GM23338 (cell line): ENCODE measurements around the gene KCND2. TPM values are rescaled to one million over a fixed set of nuclear protein-coding genes. Genes with fewer than 3 reads are reported as not detected.

ENCODE experiments used
- ATAC-seq: fragments of 200-7000 bp; cut with Tn5 transposase; 3 replicates; pipeline ENCODE4 v1.9.1; 2020
- DNase-seq: peaks from one replicate; pipeline ENCODE4 v3.0.0-alpha.2; 2015; ENCODE audit warnings: low spot score
- H2AFZ ChIP-seq: fragments of 200-600 bp; sonication (generic); 2 replicates; pipeline ENCODE4 v1.8.0; 2016; ENCODE audit warnings: antibody characterized with exemption, mild to moderate bottlenecking, moderate library complexity
- H3F3A ChIP-seq: fragments of 200-600 bp; sonication (generic); replicated peaks from 2 replicates; pipeline ENCODE4 v1.8.0; 2017; ENCODE audit warnings: antibody characterized with exemption, mixed run types, low read depth
- H3K27ac ChIP-seq: fragments of 200-600 bp; sonication (generic); 2 replicates; pipeline ENCODE4 v1.6.1; 2016; ENCODE audit warnings: low read depth
- H3K27me3 ChIP-seq: fragments of 200-600 bp; sonication (generic); 2 replicates; pipeline ENCODE4 v1.8.0; 2016; ENCODE audit warnings: mild to moderate bottlenecking, mixed run types, moderate library complexity; ENCODE audit not compliant: insufficient read depth
- H3K36me3 ChIP-seq: fragments of 200-600 bp; sonication (generic); 2 replicates; pipeline ENCODE4 v1.8.0; 2016; ENCODE audit warnings: mild to moderate bottlenecking; ENCODE audit not compliant: insufficient read depth
- H3K4me1 ChIP-seq: fragments of 200-600 bp; sonication (generic); 2 replicates; pipeline ENCODE4 v1.8.0; 2016; ENCODE audit warnings: mild to moderate bottlenecking, moderate library complexity; ENCODE audit not compliant: insufficient read depth
- H3K4me2 ChIP-seq: fragments of 200-600 bp; sonication (generic); 2 replicates; pipeline ENCODE4 v1.7.1; 2017; ENCODE audit warnings: mixed run types
- H3K4me3 ChIP-seq: fragments of 200-600 bp; sonication (generic); 2 replicates; pipeline ENCODE4 v1.6.1; 2016; ENCODE audit warnings: mixed run types
- H3K79me2 ChIP-seq: fragments of 200-600 bp; sonication (generic); replicated peaks from 2 replicates; pipeline ENCODE4 v1.8.0; 2017; ENCODE audit warnings: mild to moderate bottlenecking; ENCODE audit not compliant: insufficient read depth
- H3K9me2 ChIP-seq: fragments of 200-600 bp; sonication (generic); 2 replicates; pipeline ENCODE4 v1.8.0; 2017; ENCODE audit not compliant: insufficient read depth
- H4K20me1 ChIP-seq: fragments of 200-600 bp; sonication (generic); replicated peaks from 2 replicates; pipeline ENCODE4 v1.8.0; 2017; ENCODE audit warnings: mild to moderate bottlenecking; ENCODE audit not compliant: insufficient read depth
- H3K27ac Mint-ChIP-seq: 2 replicates; pipeline ENCODE4 v1.8.0; 2020; ENCODE audit warnings: inconsistent platforms, mild to moderate bottlenecking, moderate library complexity, mixed read lengths
- H3K27me3 Mint-ChIP-seq: 3 replicates; pipeline ENCODE4 v1.8.0; 2022; ENCODE audit warnings: low read depth, mild to moderate bottlenecking, moderate library complexity, mixed read lengths, inconsistent platforms; ENCODE audit not compliant: insufficient read depth, poor library complexity
- H3K36me3 Mint-ChIP-seq: 3 replicates; pipeline ENCODE4 v1.8.0; 2021; ENCODE audit warnings: low read depth, mild to moderate bottlenecking, inconsistent platforms, moderate library complexity, mixed read lengths
- H3K4me1 Mint-ChIP-seq: 3 replicates; pipeline ENCODE4 v1.8.0; 2020; ENCODE audit warnings: mild to moderate bottlenecking, inconsistent platforms, mixed read lengths
- H3K4me3 Mint-ChIP-seq: 3 replicates; pipeline ENCODE4 v1.8.0; 2021; ENCODE audit warnings: moderate library complexity, mild to moderate bottlenecking, inconsistent platforms, mixed read lengths
- H3K9me3 Mint-ChIP-seq: 3 replicates; pipeline ENCODE4 v1.8.0; 2020; ENCODE audit warnings: moderate library complexity, mild to moderate bottlenecking, inconsistent platforms, mixed read lengths
- CREB1 ChIP-seq: fragments of 250-450 bp; sonication (Bioruptor Pico); IDR thresholded peaks from 2 replicates; pipeline ENCODE4 v1.5.0; 2020; ENCODE audit warnings: low read depth, mild to moderate bottlenecking, moderate library complexity
- CTCF ChIP-seq, 2 experiments: fragments of 200-600 bp in 1 of 2; sonication (generic) in 1 of 2; conservative IDR thresholded peaks; 2 replicates each; pipeline versions ENCODE4 v1.5.1 to v1.6.1; 2016 to 2017; ENCODE audit warnings: antibody characterized with exemption in 2 of 2, low read depth in 2 of 2, mild to moderate bottlenecking in 2 of 2, moderate library complexity in 1 of 2
- EZH2 ChIP-seq: fragments of 200-600 bp; sonication (generic); IDR thresholded peaks from one replicate; pipeline ENCODE4 v1.8.0; 2017; ENCODE audit warnings: antibody characterized with exemption, mild to moderate bottlenecking, low read depth; ENCODE audit not compliant: unreplicated experiment
- EZH2phosphoT487 ChIP-seq: fragments of 200-600 bp; sonication (generic); IDR thresholded peaks from one replicate; pipeline ENCODE4 v1.8.1; 2018; ENCODE audit warnings: antibody characterized with exemption; ENCODE audit not compliant: unreplicated experiment
- JUNB ChIP-seq: IDR thresholded peaks from one replicate; pipeline ENCODE4 v1.6.1; 2016; ENCODE audit warnings: antibody characterized with exemption; ENCODE audit not compliant: unreplicated experiment
- ZNF114 ChIP-seq: fragments of 250-450 bp; sonication (Bioruptor Pico); IDR thresholded peaks from 2 replicates; pipeline ENCODE4 v1.5.0; 2020; ENCODE audit warnings: mild to moderate bottlenecking, moderate library complexity
- ZNF331 ChIP-seq: fragments of 250-450 bp; sonication (Bioruptor Pico); IDR thresholded peaks from 2 replicates; pipeline ENCODE4 v1.5.0; 2020; ENCODE audit warnings: low read depth, mild to moderate bottlenecking, moderate library complexity
- polyA plus RNA-seq: library from polyadenylated mRNA; unstranded; fragments of >200 nt; fragmentation: Nextera tagmentation; extraction: Ambion mirVana; gene quantifications from 2 replicates; pipeline ENCODE4 v1.2.1, GENCODE V29; 2016
- total RNA-seq: library from RNA; depleted of rRNA; stranded (reverse); fragments of >200 nt; shearing (Covaris generic); gene quantifications from 2 replicates; pipeline ENCODE4 v1.2.3, GENCODE V29; 2014
- TF ChIP-seq, protein P1 (sequence below): fragments of 250-450 bp; sonication (Bioruptor Pico); IDR thresholded peaks from 2 replicates; pipeline ENCODE4 v1.5.0; 2020; ENCODE audit warnings: mild to moderate bottlenecking, moderate library complexity
- TF ChIP-seq, protein P2 (sequence below): IDR thresholded peaks from one replicate; pipeline ENCODE4 v1.6.1; 2018; ENCODE audit warnings: antibody characterized with exemption; ENCODE audit not compliant: unreplicated experiment

Gene KCND2
- total and polyA plus RNA-seq, 2 experiments from 2014 or later, result 7.1 to 15.6 TPM

- Histone ChIP-seq H2AFZ (no peak overlapping the region), H3K4me3 (no peak overlapping the region), H3K36me3 (no peaks in the 10 kb centered on the region), H3K27me3 (no peaks in the 10 kb centered on the region), H3F3A (no peaks in the 10 kb centered on the region), H3K27ac (no peak overlapping the region), H3K4me2 (no peak overlapping the region), H4K20me1 (no peaks in the 10 kb centered on the region), H3K4me1 (peaks cover 12% of the 10 kb centered on the region), H3K9me2 (no peaks in the 10 kb centered on the region), H3K79me2 (no peaks in the 10 kb centered on the region)
- H3K4me1 Mint-ChIP-seq, result peaks cover 21% of the 10 kb centered on the region
- no peak overlapping the region for H3K4me3 Mint-ChIP-seq
- peaks cover 3% of the 10 kb centered on the region for H3K27me3 Mint-ChIP-seq
- H3K36me3 Mint-ChIP-seq, result no peaks in the 10 kb centered on the region
- DNase-seq (peak; percentile 14), ATAC-seq (no peak)
- TF ChIP-seq EZH2, result no peak
- TF ChIP-seq ZNF114 (CRISPR knock-in tag), result no peak
- H3K9me3 Mint-ChIP-seq, result no peaks in the 10 kb centered on the region
- no peak overlapping the region for H3K27ac Mint-ChIP-seq
These were observed 129.2 kb downstream of the KCND2 start for GRCh38 chr7:120402079-120402767.

- Histone ChIP-seq H3K36me3 (no peaks in the 10 kb centered on the region), H3K4me2 (no peak overlapping the region), H2AFZ (no peak overlapping the region), H3K4me1 (peaks cover 12% of the 10 kb centered on the region), H3F3A (no peaks in the 10 kb centered on the region), H3K9me2 (no peaks in the 10 kb centered on the region), H3K27me3 (no peaks in the 10 kb centered on the region), H3K79me2 (no peaks in the 10 kb centered on the region), H3K27ac (no peak overlapping the region), H4K20me1 (no peaks in the 10 kb centered on the region), H3K4me3 (no peak overlapping the region)
- no peak for ATAC-seq
- DNase-seq, result no peak
- Mint-ChIP-seq H3K27me3 (peaks cover 3% of the 10 kb centered on the region), H3K4me3 (no peak overlapping the region), H3K4me1 (peaks cover 21% of the 10 kb centered on the region), H3K27ac (no peak overlapping the region), H3K9me3 (no peaks in the 10 kb centered on the region), H3K36me3 (no peaks in the 10 kb centered on the region)
- TF ChIP-seq JUNB (no peak), EZH2phosphoT487 (no peak), CTCF (conservative IDR thresholded peaks at IDR 0.05; ENCODE audit: low read depth in 2 of 2) (no peak), ZNF114 (CRISPR knock-in tag) (no peak), CREB1 (CRISPR knock-in tag) (no peak), ZNF331 (CRISPR knock-in tag) (no peak)
- TF ChIP-seq, protein P1, sequence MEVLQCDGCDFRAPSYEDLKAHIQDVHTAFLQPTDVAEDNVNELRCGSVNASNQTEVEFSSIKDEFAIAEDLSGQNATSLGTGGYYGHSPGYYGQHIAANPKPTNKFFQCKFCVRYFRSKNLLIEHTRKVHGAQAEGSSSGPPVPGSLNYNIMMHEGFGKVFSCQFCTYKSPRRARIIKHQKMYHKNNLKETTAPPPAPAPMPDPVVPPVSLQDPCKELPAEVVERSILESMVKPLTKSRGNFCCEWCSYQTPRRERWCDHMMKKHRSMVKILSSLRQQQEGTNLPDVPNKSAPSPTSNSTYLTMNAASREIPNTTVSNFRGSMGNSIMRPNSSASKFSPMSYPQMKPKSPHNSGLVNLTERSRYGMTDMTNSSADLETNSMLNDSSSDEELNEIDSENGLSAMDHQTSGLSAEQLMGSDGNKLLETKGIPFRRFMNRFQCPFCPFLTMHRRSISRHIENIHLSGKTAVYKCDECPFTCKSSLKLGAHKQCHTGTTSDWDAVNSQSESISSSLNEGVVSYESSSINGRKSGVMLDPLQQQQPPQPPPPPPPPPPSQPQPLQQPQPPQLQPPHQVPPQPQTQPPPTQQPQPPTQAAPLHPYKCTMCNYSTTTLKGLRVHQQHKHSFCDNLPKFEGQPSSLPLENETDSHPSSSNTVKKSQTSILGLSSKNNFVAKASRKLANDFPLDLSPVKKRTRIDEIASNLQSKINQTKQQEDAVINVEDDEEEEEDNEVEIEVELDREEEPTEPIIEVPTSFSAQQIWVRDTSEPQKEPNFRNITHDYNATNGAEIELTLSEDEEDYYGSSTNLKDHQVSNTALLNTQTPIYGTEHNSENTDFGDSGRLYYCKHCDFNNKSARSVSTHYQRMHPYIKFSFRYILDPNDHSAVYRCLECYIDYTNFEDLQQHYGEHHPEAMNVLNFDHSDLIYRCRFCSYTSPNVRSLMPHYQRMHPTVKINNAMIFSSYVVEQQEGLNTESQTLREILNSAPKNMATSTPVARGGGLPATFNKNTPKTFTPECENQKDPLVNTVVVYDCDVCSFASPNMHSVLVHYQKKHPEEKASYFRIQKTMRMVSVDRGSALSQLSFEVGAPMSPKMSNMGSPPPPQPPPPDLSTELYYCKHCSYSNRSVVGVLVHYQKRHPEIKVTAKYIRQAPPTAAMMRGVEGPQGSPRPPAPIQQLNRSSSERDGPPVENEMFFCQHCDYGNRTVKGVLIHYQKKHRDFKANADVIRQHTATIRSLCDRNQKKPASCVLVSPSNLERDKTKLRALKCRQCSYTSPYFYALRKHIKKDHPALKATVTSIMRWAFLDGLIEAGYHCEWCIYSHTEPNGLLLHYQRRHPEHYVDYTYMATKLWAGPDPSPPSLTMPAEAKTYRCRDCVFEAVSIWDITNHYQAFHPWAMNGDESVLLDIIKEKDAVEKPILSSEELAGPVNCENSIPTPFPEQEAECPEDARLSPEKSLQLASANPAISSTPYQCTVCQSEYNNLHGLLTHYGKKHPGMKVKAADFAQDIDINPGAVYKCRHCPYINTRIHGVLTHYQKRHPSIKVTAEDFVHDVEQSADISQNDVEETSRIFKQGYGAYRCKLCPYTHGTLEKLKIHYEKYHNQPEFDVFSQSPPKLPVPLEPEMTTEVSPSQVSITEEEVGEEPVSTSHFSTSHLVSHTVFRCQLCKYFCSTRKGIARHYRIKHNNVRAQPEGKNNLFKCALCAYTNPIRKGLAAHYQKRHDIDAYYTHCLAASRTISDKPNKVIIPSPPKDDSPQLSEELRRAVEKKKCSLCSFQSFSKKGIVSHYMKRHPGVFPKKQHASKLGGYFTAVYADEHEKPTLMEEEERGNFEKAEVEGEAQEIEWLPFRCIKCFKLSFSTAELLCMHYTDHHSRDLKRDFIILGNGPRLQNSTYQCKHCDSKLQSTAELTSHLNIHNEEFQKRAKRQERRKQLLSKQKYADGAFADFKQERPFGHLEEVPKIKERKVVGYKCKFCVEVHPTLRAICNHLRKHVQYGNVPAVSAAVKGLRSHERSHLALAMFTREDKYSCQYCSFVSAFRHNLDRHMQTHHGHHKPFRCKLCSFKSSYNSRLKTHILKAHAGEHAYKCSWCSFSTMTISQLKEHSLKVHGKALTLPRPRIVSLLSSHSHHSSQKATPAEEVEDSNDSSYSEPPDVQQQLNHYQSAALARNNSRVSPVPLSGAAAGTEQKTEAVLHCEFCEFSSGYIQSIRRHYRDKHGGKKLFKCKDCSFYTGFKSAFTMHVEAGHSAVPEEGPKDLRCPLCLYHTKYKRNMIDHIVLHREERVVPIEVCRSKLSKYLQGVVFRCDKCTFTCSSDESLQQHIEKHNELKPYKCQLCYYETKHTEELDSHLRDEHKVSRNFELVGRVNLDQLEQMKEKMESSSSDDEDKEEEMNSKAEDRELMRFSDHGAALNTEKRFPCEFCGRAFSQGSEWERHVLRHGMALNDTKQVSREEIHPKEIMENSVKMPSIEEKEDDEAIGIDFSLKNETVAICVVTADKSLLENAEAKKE, result no peak
- TF ChIP-seq, protein P2, sequence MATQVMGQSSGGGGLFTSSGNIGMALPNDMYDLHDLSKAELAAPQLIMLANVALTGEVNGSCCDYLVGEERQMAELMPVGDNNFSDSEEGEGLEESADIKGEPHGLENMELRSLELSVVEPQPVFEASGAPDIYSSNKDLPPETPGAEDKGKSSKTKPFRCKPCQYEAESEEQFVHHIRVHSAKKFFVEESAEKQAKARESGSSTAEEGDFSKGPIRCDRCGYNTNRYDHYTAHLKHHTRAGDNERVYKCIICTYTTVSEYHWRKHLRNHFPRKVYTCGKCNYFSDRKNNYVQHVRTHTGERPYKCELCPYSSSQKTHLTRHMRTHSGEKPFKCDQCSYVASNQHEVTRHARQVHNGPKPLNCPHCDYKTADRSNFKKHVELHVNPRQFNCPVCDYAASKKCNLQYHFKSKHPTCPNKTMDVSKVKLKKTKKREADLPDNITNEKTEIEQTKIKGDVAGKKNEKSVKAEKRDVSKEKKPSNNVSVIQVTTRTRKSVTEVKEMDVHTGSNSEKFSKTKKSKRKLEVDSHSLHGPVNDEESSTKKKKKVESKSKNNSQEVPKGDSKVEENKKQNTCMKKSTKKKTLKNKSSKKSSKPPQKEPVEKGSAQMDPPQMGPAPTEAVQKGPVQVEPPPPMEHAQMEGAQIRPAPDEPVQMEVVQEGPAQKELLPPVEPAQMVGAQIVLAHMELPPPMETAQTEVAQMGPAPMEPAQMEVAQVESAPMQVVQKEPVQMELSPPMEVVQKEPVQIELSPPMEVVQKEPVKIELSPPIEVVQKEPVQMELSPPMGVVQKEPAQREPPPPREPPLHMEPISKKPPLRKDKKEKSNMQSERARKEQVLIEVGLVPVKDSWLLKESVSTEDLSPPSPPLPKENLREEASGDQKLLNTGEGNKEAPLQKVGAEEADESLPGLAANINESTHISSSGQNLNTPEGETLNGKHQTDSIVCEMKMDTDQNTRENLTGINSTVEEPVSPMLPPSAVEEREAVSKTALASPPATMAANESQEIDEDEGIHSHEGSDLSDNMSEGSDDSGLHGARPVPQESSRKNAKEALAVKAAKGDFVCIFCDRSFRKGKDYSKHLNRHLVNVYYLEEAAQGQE, result no peak
These were observed 129.8 kb downstream of the KCND2 start for GRCh38 chr7:120402801-120403200.
